CD4-positive, alpha-beta T cell treated with Interleukin-15 for 1 hour (primary cell): Measurements from ENCODE around the gene ANKRD63.

Experiments used
- DNase-seq: peaks from one replicate; pipeline ENCODE4 v3.0.0-alpha.2; 2020

ANKRD63 gene

DNA sequence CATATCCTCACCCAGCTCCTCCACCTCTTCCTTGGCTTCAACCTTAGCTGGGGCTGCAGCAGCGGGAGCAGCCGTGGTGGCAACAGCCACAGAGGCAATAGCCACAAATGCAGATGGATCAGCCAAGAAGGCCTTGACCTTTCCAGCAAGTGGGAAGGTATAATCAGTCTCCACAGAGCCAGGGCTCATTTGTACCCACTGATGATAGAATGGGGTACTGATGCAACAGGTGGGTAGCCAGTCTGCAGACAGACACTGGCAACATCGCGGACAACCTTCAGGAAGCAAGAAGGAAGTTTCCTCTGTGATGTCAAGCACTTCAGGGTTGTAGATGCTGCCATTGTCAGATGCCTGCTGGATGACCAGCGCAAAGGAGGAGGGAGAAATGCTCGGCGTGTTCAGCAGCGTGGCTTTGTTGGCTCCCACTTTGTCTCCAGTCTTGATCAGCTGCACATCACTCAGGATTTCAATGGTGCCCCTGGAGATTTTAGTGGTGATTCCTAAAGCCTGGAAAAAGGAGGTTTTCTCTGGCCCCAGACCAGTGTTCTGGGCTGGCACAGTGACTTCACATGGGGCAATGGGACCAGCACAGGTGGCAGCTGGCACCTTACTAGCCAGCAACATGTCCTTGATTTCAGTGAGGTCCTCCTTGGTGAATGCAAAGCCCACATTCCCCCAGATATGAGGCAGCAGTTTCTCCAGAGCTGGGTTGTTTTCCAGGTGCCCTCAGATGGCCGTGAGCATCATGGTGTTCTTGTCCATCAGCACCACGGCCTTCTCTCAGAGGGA, 29.7 kb upstream of the ANKRD63 start:
- no peak for DNase-seq

DNA sequence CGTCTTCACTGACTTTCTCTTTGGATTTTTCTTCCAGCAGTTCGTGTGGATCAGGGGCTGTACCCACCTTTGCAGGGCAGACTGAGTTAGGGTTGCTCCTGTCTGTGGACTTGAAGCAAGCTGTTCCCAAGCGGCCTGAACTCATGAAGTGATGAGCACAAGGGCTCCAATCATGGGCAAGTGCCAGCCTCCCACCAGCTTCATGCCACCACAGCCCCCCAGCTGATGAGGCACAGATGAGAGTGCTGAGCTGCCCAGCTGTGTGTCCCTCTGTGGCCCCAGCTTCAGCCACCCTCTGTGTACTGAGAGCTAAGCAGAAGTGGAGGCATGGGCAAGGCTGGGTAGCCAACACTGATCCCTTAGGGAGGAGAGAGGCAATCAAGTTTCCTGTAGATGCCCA, 28.1 kb upstream of the ANKRD63 start:
- DNase-seq: no peak

DNA sequence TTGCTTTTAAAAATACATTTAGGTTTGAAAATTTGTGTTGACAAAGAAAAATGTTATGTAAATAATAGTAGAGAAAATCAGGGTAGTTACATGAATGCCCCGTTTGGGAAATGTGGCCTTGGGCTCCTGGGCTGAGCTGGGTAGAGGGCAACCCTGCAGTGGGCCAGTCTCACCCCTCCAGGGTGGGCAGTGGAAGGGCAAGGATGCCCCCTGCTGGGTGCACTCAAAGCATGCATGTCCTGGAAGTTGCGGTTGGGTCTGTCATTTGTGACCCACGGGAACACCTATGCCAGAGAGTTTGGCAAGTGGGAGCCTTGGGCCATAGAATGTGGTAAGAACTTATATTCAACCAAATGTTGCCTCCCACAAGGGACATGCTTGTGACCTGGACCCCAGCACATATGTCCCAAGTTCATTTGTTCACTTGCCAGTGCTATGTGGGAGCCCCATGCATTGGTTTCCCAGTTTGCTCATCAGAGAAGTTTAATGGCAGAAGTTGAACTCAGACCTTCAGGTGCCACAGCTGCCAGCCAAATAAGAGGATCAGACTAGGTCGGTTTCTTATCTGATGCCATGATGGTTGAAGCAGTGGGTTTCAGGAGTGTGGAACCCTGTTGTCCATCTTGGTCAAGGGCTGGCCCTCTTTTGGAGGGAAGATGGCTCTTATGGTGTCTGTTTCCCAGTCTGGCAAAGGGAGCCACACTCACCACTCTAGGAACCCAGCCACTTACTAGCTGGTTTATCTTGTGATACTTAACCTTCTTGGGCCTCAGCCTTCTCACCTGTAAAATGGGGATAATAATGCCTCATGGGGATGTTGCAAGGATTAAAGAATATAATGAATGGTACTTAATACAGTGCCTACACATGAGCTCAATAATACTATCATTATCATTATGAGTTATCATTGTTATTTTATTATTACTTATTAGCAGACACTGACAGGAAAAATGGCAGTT, 27.4 kb upstream of the ANKRD63 start:
- peak; percentile 68 for DNase-seq

DNA sequence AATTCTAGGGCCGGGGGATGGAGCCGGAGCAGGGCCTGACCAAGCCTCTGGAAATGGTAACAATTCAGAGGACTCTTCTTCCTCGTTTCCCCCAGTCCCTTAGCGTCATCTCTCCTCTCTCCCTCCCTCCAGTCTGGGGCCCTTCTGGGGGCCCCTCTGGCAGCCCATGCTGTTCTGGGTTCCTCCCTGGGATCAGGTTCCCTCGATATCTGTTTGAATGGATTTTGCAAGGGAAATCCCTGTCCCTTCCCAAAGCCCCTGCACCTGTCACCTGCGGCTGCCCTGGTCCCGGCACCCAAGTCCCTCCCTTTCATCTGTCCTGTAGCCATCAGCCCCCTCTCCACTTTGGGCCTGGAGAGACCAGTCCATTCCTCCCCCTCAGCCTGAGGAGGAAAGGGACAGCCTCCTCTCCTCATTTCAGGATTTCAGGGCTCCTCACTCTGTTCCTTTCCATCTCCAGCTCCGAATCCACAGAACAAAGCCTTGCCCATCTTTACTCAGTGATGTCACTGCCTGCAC, 26.5 kb upstream of the ANKRD63 start:
- no peak for DNase-seq

DNA sequence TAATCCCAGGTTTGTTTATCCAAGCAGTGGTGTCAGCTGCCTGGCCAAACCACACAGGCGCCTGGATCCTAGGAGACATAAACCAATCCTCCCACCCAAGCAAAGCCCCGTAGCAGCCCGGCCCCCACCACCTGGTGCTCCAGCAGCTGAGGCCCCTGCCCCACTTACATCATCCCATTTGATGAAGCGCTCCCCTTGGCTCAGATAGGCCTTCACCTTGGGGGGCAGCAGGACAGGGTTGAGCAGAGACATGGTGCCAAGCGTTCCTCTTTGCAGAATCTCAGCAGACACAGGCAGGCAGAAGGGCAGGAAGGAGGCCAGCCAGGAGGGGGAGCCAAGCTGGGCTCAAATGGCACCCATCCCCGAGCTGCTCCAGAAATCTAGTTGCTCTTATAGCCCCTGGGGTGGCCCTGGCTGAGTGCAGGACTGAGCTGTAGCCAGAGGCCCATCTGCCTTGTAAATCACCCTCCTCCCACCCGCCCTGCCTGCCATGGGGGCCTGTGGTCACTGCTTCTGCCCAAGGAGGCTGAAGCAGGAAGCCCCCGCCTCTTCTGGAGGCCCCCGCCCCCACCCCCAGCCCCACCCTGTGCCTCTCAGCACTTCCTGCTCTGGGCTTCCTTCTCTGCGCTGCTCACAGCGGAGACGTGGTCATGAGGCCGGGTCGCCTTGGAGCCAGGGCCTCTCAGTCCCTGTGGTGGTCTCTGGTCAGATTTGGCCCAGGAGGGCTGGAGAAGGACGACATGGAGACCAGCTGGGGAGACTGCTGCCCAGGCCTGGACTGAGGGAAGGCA, 24.8 kb upstream of the ANKRD63 start, which contains the start of gene PLCB2:
PLCB2 (minus strand) TSS at position 515 of the 791 bp plus-strand sequence; CDS start at position 252, 263 bp downstream.
- peak; percentile 70 for DNase-seq

DNA sequence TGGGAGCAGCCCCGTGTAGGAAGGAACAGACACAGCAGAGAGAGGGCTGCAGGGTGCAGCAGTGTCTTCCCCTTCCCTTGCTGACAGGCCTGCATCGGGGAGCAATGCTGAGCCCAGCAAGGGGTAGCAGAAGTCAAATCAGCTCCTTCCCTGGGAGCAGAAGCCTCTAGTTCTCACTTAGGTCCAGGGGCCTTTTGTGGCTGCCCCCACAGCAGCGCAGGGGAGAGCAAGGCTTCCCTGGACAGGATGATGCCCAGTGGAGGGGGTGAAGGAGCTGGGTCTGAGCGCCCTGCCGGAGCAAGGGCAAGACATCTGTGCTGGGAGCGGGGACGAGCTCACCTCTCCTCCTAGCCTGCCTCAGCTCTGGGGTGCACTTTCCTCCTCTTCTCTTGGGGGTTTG, 24.0 kb upstream of the ANKRD63 start:
- no peak for DNase-seq

DNA sequence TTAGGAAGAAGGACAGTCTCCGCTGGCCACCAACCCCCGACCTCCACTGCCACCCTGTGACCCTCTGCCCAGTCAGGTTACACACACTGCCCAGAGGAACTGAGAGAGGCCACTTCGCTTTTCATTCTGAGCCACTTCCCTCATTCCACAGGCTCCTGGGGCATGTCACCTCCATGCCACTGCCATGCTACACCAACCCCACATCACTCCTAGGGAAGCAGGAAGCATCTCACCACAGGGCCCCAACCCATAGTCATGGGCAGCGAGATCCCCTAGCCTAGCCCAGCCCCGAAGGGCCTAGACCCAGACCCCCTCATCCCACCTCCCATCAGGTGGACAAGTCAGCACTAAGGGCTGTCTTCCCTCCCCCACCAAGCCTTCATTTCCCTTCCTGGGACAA, 23.5 kb upstream of the ANKRD63 start:
- DNase-seq: peak; percentile 32

DNA sequence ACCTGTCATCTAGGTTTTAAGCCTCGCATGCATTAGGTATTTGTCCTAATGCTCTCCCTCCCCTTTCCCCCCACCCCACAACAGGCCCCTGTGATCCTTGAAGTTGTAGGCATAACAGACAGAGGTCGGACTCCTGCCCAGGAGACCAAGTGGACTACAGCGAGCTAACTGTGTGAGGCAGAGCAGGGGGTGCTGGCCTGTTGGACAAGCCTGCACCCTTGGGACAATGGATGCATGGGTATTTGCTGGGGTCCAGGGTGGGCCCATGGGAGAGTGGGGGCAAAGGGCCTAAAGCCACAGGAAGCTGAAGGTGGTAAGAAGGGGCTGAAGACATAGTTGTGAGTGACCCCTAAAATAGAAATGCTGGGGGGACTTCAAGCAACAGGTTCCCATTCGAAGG, 22.4 kb upstream of the ANKRD63 start:
- DNase-seq: no peak

DNA sequence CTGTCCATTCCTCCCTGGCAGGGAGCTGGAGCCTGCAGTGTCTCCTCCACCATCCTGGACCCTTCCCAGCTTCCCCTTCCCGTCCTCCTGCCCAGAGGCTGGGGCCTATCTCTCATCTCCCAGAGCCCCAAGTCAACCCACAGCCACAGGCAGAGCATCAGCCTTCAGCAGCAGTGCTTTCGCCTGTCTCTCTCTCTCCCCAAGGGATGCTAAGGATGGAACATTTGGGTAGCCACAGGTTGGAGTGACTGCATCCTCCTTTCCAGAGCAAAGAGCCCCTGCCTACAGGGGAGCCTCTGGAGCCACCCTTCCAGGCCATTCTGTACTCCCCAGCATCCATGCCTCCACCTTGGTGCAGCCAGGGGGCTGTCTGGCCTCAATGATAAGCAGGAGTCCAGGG, 20.7 kb upstream of the ANKRD63 start:
- DNase-seq: no peak

DNA sequence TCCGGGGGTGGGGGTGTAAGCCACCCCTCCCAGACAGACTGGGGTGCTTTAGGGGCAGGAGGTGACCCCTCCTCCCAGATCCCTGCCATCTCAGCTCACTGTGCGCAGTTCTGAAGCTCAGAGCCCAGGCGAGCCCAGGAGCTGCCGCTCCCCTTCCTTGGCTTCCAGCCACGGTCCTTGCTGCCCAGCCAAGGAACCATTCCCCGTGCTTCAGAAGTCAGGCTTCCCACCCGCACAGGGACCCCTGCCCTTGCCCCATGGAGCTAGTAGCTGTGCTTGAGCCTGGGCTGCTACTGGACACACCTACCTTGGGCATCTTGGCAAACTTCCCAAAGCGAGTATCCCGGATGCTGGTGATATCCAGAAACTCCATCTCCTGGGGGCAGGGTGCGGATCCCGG, 20.1 kb upstream of the ANKRD63 start:
- no peak for DNase-seq

DNA sequence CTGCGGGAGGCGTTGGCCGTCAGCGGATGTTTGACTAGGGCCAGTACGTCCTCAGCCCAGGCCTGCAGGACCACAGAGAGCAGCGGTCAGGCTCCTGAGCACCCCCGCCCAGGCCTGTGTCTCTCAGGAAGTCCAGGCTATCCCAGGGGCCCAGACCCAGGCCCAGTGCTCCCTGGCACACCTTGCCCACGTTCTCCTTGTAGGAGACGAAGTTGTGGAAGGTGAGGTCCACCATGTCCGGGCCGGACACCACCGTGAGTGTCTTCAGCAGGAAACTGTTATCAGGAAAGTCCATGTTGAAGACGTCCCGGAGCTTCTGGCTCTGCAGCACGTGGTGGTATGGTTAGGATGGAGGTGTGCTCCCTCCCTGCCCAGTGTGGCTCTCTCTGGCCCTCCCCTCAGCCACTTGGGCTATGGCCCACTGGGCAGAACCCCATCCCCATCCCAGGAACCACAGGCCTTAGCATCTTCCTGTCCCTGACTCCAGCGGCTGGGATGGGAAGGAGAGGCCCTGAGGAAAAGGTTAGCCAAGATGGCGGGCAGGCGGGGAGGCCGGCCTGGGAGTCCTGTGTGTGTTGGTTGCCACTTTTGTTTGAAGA, 19.5 kb upstream of the ANKRD63 start:
- DNase-seq: no peak

DNA sequence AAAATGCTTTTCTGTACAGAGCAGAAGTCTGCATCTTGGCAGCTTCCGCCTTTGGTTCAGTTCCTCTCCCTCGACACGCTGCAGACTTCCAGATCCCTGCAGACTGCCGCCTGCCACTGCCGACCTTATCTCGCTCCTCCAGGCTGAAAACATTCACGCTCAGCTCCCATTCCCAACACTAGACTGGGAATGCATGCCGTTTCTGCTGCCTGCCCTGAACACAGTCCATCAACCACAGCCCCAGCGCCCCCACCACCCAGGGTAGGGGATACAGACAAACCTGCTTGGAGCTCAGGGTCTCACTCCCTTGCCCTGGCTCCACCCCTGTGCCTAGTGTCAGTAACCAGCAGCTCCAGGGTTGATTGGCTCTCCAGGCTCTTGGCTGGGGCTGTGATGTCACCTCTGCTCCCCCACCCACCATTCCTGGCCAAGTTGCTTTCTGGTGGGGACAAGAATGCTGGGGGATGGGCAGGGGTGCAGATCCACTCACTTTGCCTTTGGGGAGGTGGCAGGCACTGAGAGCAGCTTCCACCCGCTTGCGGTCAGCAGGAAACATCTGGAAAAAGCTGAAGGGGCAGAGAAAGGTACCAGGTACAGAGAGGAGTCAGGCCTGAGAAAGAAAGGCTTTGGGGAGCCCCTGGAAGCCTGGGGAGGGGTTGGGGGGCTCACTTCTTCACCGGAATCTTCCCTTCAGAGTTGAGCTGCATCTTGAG, 18.8 kb upstream of the ANKRD63 start:
- DNase-seq: no peak

DNA sequence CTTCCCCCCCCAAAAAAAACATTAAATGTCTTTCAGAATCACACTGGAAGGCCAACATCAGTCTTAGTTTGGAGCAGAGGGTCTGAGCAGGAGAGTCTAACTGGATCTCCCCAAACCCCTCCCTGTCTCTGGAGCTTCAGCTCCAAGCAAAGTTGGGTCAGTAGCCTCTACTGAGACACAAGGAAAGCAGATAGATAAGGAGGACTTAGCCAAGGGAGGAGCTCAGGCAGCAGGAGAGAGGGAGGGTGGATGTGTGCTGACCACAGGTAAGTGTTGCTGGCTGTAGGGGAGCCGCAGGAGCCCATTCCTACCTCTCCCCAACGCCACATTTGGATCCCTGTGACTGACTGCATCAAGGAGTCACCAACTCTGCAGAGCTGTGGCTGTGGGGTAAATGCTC, 17.9 kb upstream of the ANKRD63 start:
- no peak for DNase-seq

DNA sequence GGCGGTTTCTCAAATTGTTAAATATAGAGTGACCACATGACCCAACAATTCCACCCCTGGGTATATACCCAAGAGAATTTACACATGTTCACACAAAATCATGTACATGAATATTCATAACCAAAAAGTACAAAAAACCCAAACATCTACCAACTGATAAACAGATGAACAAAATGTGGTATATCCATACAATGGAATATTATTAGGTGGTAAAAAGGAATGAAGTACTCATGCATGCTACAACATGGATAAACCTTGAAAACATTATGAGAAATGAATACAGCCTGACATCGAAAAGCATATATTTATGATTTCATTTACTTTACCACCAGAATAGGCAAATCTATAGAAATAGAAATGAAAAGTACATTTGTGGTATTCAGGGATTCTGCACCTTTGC, 17.5 kb upstream of the ANKRD63 start:
- DNase-seq: no peak

DNA sequence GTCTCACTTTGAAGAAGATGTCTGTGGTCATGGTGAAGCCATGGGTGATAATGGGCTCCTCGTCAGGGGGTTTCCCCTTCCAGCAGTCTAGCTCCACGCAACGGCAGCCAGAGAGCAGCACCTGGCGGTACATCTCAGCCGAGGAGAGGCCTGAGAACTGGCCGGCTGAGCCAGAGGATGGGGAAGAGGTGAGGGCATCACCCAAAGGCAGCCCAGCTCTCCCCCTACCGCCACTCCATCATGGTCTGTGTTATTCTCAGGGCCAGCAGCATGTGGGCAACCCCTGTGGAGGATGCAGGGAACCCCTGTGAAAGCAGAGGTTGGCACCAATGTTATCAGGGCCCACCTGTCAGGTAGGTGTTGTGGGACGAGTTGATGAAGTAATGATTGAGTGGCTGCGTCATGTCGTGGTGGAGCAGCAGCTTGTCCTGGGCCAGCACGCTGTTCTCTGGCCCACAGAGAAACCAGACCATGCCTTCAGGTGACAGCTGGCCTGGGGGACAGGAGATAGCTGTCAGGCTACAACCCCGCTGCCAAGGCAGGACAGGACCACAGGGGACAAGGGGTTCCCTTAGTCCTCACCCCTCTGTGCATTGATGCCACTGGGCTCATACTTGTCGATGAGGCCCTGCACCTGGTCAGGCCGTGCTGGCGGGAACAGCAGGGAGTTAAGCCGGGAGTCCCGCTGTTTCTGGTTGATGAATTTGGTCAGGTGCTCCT, 15.5 kb upstream of the ANKRD63 start:
- no peak for DNase-seq

DNA sequence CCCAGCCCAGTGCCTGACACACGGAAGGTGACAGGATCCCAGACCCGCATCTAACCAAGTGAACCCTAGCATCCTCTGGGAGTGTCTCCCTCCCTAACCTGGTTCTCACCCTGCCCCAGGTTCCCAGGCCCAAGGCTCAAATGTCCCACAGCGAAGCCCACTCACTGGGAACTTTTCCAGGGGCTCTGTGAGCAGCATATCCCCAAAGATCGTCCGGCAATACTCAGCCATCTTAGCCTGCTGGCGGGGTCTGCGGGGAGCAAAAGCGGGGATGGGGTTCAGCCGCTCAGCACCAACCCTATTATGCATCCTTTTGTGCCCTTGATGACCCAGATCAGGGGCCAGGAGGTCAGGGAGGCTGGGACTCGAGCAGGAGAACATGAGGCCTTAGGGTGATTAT, 14.5 kb upstream of the ANKRD63 start:
- no peak for DNase-seq

DNA sequence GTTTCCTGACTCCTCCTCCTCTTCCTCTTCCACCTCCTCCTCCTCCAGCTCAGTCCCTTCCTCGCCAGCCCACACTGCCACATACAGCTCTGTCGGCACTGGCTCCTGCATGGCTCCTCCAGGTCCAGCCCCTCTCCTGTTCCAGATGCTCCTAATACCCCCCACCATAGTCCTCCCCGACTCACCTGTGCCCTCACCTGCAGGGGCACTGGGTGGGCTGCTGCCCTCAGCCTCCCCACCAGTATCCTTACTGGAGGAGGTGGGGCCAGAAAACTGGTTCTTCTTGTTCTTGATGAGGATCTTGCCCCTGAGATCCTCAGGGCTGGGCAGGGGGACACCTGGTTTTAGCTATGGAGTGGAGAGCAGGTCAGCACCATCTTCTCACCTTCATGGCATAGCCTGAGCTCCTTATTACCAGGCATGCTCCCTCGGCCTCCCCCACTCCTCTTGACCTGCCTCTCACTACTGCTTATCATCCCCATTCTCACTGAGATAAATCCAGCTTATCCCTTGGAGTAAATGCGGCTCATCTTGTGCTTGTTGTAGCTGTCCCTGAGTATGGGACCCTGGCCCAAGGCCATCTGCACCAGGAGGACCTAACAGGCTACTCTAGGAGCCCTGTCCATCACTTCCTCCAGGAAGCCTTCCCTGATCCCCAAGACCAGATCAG, 13.8 kb upstream of the ANKRD63 start:
- no peak for DNase-seq

DNA sequence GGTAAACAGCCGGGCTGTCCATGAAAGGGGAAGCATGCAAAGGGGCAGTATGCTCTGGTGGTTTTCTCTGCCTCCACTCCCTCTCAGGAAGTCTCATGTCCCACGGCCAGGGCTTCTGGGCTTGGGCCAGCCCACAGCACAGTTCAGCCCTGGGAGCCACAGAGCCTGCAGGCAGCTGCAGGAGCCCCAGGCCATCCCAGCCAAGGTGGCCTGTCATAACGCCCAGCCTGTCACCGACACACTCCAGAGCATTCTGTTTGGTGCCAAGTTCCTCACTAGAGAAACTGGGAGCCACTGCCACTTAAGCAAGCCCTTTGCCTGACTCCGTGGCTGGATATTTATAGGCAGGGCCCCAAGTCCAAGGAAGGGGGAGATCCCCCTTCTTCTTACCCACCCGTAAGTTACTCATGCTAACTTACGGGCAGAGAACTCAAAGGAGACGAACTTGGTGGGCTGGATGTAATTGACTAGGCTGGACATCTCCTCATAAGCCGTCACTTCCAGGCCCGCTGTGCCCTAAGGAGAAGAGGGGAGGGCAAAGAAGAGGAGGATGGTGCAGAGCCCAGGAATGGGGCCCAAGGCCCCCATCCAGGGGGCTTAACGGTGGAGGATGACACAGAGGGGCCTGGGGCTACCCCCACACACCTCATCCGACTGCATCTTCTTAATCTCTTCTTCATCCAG, 13.2 kb upstream of the ANKRD63 start:
- DNase-seq: no peak

DNA sequence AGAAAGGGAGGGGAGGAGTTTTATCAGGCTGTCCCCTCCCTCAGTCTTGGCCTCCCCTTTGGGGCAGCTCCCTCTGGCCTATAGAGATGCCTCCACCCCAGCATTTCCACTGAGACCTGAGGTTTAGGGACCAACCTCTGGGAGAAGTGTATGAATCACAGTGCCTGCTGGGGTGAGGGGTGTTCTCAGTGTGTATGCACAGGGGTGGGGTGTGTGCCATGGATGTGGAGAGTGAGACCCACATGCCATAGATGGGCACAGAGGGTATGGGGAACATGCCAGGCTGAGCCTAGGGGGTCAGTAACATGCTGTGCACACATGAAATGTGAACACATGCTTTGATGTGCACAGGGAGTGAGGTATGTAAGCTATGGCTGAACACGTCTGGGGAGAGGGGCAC, 12.4 kb upstream of the ANKRD63 start:
- no peak for DNase-seq
